K562 (cell line): Measurements from ENCODE around the gene A1BG. TPM values are rescaled to one million over a fixed set of nuclear protein-coding genes. Genes with fewer than 3 reads are reported as not detected.

ENCODE experiments used
- ARID3A ChIP-seq: IDR thresholded peaks from 2 replicates; pipeline ENCODE4 v1.6.1; 2012; ENCODE audit warnings: low read depth, low read length, improper control_type of control experiment, borderline replicate concordance
- ATF6 ChIP-seq: sonication (generic); formaldehyde crosslinking; IDR thresholded peaks from 2 replicates; pipeline ENCODE4 v1.4.0; 2020; ENCODE audit warnings: mild to moderate bottlenecking, missing genetic modification reagents
- BDP1 ChIP-seq: IDR thresholded peaks from 3 replicates; pipeline ENCODE4 v1.6.1; 2011; ENCODE audit not compliant: insufficient read length, insufficient read depth
- ELK1 ChIP-seq: sonication (generic); formaldehyde crosslinking; IDR thresholded peaks from 2 replicates; pipeline ENCODE4 v1.8.1; 2022; ENCODE audit warnings: missing genetic modification reagents
- FOXA3 ChIP-seq, 2 experiments: fragments of 450-650 bp in 1 of 2; sonication (generic) in 1 of 2; formaldehyde crosslinking; IDR thresholded peaks in 1 of 2; conservative IDR thresholded peaks in 1 of 2; 2 replicates each; pipeline versions ENCODE4 v1.4.0 to v1.8.0; 2020 to 2022; ENCODE audit warnings: mild to moderate bottlenecking in 2 of 2, missing genetic modification reagents in 1 of 2
- GTF2E2 ChIP-seq: fragments of 200-800 bp; sonication (Bioruptor generic); IDR thresholded peaks from 2 replicates; pipeline ENCODE4 v1.6.1; 2016; ENCODE audit warnings: missing genetic modification characterization, missing compliant biosample characterization
- IRF2 ChIP-seq: sonication (generic); formaldehyde crosslinking; IDR thresholded peaks from 2 replicates; pipeline ENCODE4 v1.8.1; 2022; ENCODE audit warnings: mild to moderate bottlenecking, missing genetic modification reagents
- JUNB ChIP-seq: fragments of 450-650 bp; formaldehyde crosslinking; conservative IDR thresholded peaks from 2 replicates; pipeline ENCODE4 v1.4.0; 2020; ENCODE audit warnings: mild to moderate bottlenecking
- MECOM ChIP-seq: fragments of 250-450 bp; sonication (Bioruptor Pico); IDR thresholded peaks from 2 replicates; pipeline ENCODE4 v1.8.0; 2022; ENCODE audit warnings: inconsistent platforms
- NFIX ChIP-seq: fragments of 250-450 bp; sonication (Bioruptor Pico); IDR thresholded peaks from 2 replicates; pipeline ENCODE4 v1.4.0; 2020; ENCODE audit warnings: low read depth, mild to moderate bottlenecking, moderate library complexity
- PBX2 ChIP-seq, 2 experiments: IDR thresholded peaks in 1 of 2; conservative IDR thresholded peaks in 1 of 2; 2 replicates each; pipeline ENCODE4 v1.6.1; 2016; ENCODE audit warnings: low read depth in 2 of 2, mild to moderate bottlenecking in 1 of 2, missing compliant biosample characterization in 1 of 2, missing genetic modification characterization in 1 of 2, moderate library complexity in 1 of 2
- RBM34 ChIP-seq: fragments of 200-400 bp; formaldehyde crosslinking; IDR thresholded peaks from 2 replicates; pipeline ENCODE4 v1.6.1; 2018; ENCODE audit warnings: low read length, borderline replicate concordance; ENCODE audit not compliant: insufficient read depth
- SP1 ChIP-seq: sonication (generic); formaldehyde crosslinking; IDR thresholded peaks from 2 replicates; pipeline ENCODE4 v1.8.1; 2022; ENCODE audit warnings: mild to moderate bottlenecking, missing genetic modification reagents
- STAT5B ChIP-seq: fragments of 250-450 bp; sonication (Bioruptor Pico); IDR thresholded peaks from 2 replicates; pipeline ENCODE4 v1.8.0; 2021; ENCODE audit warnings: mild to moderate bottlenecking, inconsistent platforms
- TBP ChIP-seq: optimal IDR thresholded peaks from 2 replicates; pipeline ENCODE3; 2011; ENCODE audit warnings: low read depth, low read length, improper control_type of control experiment
- polyA plus RNA-seq, 8 experiments: library from polyadenylated mRNA; depleted of rRNA in 4 of 8; stranded (reverse) in 5 of 8; unstranded in 3 of 8; fragments of >200 nt; fragmentation: Nextera tagmentation in 2 of 8; fragmentation: Illumina TruSeq in 1 of 8; extraction: Ambion mirVana in 2 of 8; extraction: Trizol in 1 of 8; gene quantifications; 2 replicates each; pipeline versions ENCODE4 v1.2.1 to v1.2.3, GENCODE V29; 2011 to 2014; ENCODE audit warnings: inconsistent platforms in 1 of 8, missing spikeins in 1 of 8
- total RNA-seq, 7 experiments: library from RNA; depleted of rRNA in 6 of 7; stranded (reverse); fragments of >200 nt in 6 of 7; fragmentation: Illumina TruSeq in 2 of 7; extraction: Trizol in 2 of 7; gene quantifications; 2 replicates each; pipeline versions ENCODE4 v1.2.1 to v1.2.3, GENCODE V29; 2011 to 2021; ENCODE audit warnings: low replicate concordance in 1 of 7
- TF ChIP-seq, protein P1 (sequence below): sonication (generic); formaldehyde crosslinking; IDR thresholded peaks from 2 replicates; pipeline ENCODE4 v1.8.0; 2022; ENCODE audit warnings: mild to moderate bottlenecking, missing genetic modification reagents

A1BG gene
- total and polyA plus RNA-seq, 9 of the 15 experiments (the other 6 are each of a cell fraction or from before 2014, with no cell fraction given): 0.10 to 19.8 (median 2.6) TPM

GRCh38 chr19:58346961-58347929 lies 6.0 kb downstream of the A1BG start (continued):
- TF ChIP-seq ATF6 (CRISPR knock-in tag) (no peak; the same call in 1 of the 2 replicates), IRF2 (no peak), ELK1 (CRISPR knock-in tag) (no peak), ARID3A (no peak), BDP1 (no peak), SP1 (peak; percentile 68), PBX2 (CRISPR knock-in tag; IDR thresholded peaks at IDR 0.05; ENCODE audit: low read depth) (no peak), PBX2 (tag; conservative IDR thresholded peaks at IDR 0.05; ENCODE audit: low read depth) (no peak), GTF2E2 (no peak), FOXA3 (CRISPR knock-in tag; conservative IDR thresholded peaks at IDR 0.05 in 1 of 2, IDR thresholded peaks at IDR 0.05 in 1 of 2) (no peak), MECOM (no peak), NFIX (CRISPR knock-in tag) (no peak), TBP (peak; percentile 32), RBM34 (no peak), STAT5B (no peak), JUNB (CRISPR knock-in tag) (no peak)
- TF ChIP-seq, protein P1, sequence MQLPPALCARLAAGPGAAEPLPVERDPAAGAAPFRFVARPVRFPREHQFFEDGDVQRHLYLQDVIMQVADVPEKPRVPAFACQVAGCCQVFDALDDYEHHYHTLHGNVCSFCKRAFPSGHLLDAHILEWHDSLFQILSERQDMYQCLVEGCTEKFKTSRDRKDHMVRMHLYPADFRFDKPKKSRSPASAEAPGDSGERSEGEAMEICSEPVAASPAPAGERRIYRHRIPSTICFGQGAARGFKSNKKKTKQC (CRISPR knock-in tag): peak; percentile 72
